Measurements from ENCODE around the gene XPNPEP1. TPM values are rescaled to one million over a fixed set of nuclear protein-coding genes. Genes with fewer than 3 reads are reported as not detected.

XPNPEP1 gene
- total and polyA plus RNA-seq, 7 experiments from 2014 or later = 15.7 to 100 (median 45.4) TPM

DNA sequence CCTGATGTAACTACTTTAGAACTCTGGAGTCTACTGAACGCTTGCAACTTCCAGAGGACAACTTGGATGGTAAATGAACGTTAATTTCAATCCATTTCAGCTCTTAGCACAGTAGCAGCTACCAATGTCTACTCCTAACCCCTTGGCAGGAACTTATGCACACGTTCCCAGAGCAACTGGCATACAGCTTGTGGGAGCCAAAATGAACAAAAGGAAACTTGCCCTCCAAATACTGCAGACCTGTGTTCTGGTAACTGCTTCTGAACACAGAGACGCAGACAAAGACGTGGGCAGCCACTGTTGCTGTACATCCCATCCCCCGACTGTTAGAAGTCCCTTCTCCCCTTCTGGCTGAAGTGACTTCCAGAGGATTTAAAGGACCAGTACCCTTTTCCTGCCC is 61.3 kb downstream of the XPNPEP1 start:
- Histone ChIP-seq H3K4me1 (ENCODE audit: control insufficient read depth in 2 of 2, insufficient read depth in 2 of 2, low read length in 2 of 2) (no peaks in the 10 kb centered on the region), H3K36me3 (ENCODE audit: control insufficient read depth in 2 of 3, insufficient read depth in 3 of 3, low read length in 3 of 3) (peaks cover 0 to 37% (median 6%) of the 10 kb centered on the region in 3 experiments), H3K27ac (ENCODE audit: low read depth, low read length) (no peak overlapping the region), H3K4me3 (ENCODE audit: low read length) (no peak overlapping the region), H3K27me3 (ENCODE audit: control insufficient read depth in 2 of 2, insufficient read depth in 2 of 2, low read length in 2 of 2) (no peaks in the 10 kb centered on the region), H3K9me3 (ENCODE audit: control insufficient read depth in 2 of 3, low read length in 3 of 3) (peaks cover 0 to 19% (median 0%) of the 10 kb centered on the region in 3 experiments)
- ChIA-PET POLR2A (no interaction called here), CTCF (no interaction called here)
- H3K4me3 Mint-ChIP-seq = no peak overlapping the region
- H3K27me3 Mint-ChIP-seq = no peaks in the 10 kb centered on the region
- ATAC-seq (no peak), DNase-seq (no peak)
- peaks cover 5 to 38% (median 19%) of the 10 kb centered on the region in 11 donors for H3K9me3 Mint-ChIP-seq
- intact Hi-C loops (cut with micrococcal nuclease) = no loop called here
- peaks cover 0 to 6% (median 0%) of the 10 kb centered on the region in 7 donors for H3K4me1 Mint-ChIP-seq
- H3K36me3 Mint-ChIP-seq = peaks cover 22 to 72% (median 45%) of the 10 kb centered on the region in 5 donors
- no peak overlapping the region for H3K27ac Mint-ChIP-seq

DNA sequence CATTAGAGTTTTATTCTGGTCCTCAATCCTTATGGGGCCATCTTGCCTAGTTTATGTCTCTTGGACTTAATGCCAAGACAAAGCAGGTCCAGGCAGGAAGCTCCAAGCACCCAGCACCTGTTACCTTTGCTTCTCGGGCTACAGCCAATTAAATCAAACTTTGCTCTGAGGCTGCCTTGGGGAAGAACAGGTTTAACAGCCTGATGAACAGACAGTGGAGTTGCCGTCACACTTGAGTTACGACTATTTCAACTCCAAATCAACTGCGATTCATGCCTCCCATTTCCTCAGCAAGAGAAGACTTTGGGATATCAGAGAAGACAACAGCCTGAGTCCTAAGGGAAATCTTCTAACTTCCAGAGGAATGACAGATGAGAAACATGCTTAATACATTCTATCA is 62.2 kb downstream of the XPNPEP1 start:
- no peak for ATAC-seq
- H3K27me3 Mint-ChIP-seq = no peaks in the 10 kb centered on the region

DNA sequence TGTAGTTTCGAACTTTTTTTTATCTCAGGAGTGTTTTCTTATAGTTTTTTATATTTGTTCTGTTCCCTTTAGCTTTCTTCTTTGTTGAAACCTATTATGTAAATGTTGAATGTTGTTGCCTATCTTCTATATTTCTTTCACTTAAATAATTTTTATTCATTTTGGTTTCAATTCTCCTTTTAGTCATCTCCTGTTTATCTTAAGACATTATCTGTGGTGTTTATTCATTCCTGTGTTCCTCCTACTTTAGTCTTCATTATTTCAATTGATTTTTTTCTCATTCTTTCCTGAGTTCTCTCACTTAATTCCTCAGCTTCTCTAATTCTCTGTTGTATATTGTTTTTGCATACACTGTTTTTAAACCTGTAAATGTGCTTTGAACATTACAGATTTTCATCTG is 64.1 kb downstream of the XPNPEP1 start:
- Mint-ChIP-seq H3K36me3 (peaks cover 13 to 43% (median 27%) of the 10 kb centered on the region in 5 donors), H3K27ac (no peak overlapping the region), H3K27me3 (no peaks in the 10 kb centered on the region), H3K4me1 (peaks cover 0 to 6% (median 0%) of the 10 kb centered on the region in 7 donors), H3K4me3 (no peak overlapping the region), H3K9me3 (peaks cover 5 to 27% (median 11%) of the 10 kb centered on the region in 11 donors)
- ChIA-PET POLR2A (no interaction called here), CTCF (no interaction called here)
- H3K4me1 ChIP-seq (ENCODE audit: control insufficient read depth in 2 of 2, insufficient read depth in 2 of 2, low read length in 2 of 2) = no peaks in the 10 kb centered on the region
- no peak overlapping the region for H3K27ac ChIP-seq (ENCODE audit: low read depth, low read length)
- H3K36me3 ChIP-seq (ENCODE audit: control insufficient read depth in 2 of 3, insufficient read depth in 3 of 3, low read length in 3 of 3) = peaks cover 0 to 9% (median under 1%) of the 10 kb centered on the region in 3 experiments
- peaks cover 0 to 14% (median 0%) of the 10 kb centered on the region in 3 experiments for H3K9me3 ChIP-seq (ENCODE audit: control insufficient read depth in 2 of 3, low read length in 3 of 3)
- DNase-seq (no peak), ATAC-seq (no peak)
- no peak overlapping the region for H3K4me3 ChIP-seq (ENCODE audit: low read length)
- no peaks in the 10 kb centered on the region for H3K27me3 ChIP-seq (ENCODE audit: control insufficient read depth in 2 of 2, insufficient read depth in 2 of 2, low read length in 2 of 2)
- intact Hi-C loops (cut with micrococcal nuclease) = no loop called here

More for the DNA sequence above, 62.2 kb downstream of the XPNPEP1 start:
- no peaks in the 10 kb centered on the region for H3K4me1 ChIP-seq (ENCODE audit: control insufficient read depth in 2 of 2, insufficient read depth in 2 of 2, low read length in 2 of 2)
- CTCF ChIA-PET = interaction anchor here (0.7 kb wide), 1 partner anchor 9 kb away, joined by 3 read pairs; no protein-coding TSS in a partner anchor
- H3K4me3 Mint-ChIP-seq = no peak overlapping the region
- no peaks in the 10 kb centered on the region for H3K27me3 ChIP-seq (ENCODE audit: control insufficient read depth in 2 of 2, insufficient read depth in 2 of 2, low read length in 2 of 2)
- peaks cover 0 to 19% (median 0%) of the 10 kb centered on the region in 3 experiments for H3K9me3 ChIP-seq (ENCODE audit: control insufficient read depth in 2 of 3, low read length in 3 of 3)
- H3K27ac ChIP-seq (ENCODE audit: low read depth, low read length) = no peak overlapping the region
- H3K4me1 Mint-ChIP-seq = peaks cover 0 to 6% (median 0%) of the 10 kb centered on the region in 7 donors
- H3K9me3 Mint-ChIP-seq = peaks cover 5 to 38% (median 19%) of the 10 kb centered on the region in 11 donors
- peaks cover 0 to 27% (median 6%) of the 10 kb centered on the region in 3 experiments for H3K36me3 ChIP-seq (ENCODE audit: control insufficient read depth in 2 of 3, insufficient read depth in 3 of 3, low read length in 3 of 3)
- no peak for DNase-seq
- peak overlapping the region in 1 of 9 donors; percentile 44 for H3K27ac Mint-ChIP-seq
- intact Hi-C loops (cut with micrococcal nuclease) = no loop called here
- POLR2A ChIA-PET = interaction anchor here (1.0 kb wide), 1 partner anchor 149 kb away, joined by 3 read pairs; no protein-coding TSS in a partner anchor
- peaks cover 22 to 62% (median 40%) of the 10 kb centered on the region in 5 donors for H3K36me3 Mint-ChIP-seq
- no peak overlapping the region for H3K4me3 ChIP-seq (ENCODE audit: low read length)

DNA sequence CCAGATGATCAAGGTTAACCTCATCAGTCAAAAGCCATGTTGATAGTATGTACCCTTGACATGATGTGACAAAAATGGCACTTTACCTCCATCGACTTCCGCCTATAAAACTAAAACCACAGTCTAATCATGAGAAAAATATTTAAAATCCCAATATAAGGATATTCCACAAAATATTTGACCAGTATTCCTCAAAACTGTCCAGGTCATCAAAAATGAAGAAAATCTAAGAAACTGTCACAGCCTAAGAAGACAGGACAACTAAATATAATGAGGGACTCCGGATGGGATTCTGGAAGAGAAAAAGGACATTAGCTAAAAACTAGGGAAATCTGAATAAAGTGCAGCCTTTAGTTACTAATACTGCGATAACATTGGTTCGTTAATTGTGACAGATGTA is 67.6 kb downstream of the XPNPEP1 start:
- Mint-ChIP-seq H3K9me3 (peaks cover 0 to 4% (median 0%) of the 10 kb centered on the region in 11 donors), H3K27ac (no peak overlapping the region), H3K27me3 (peaks cover 0 to 8% (median 8%) of the 10 kb centered on the region in 5 donors), H3K4me1 (peaks cover 14 to 20% (median 17%) of the 10 kb centered on the region in 7 donors), H3K4me3 (no peak overlapping the region), H3K36me3 (peaks cover 0 to 16% (median 6%) of the 10 kb centered on the region in 5 donors)
- H3K4me1 ChIP-seq (ENCODE audit: control insufficient read depth in 2 of 2, insufficient read depth in 2 of 2, low read length in 2 of 2) = peaks cover 4 to 5% of the 10 kb centered on the region in 2 donors
- H3K27ac ChIP-seq (ENCODE audit: low read depth, low read length) = no peak overlapping the region
- H3K36me3 ChIP-seq (ENCODE audit: control insufficient read depth in 2 of 3, insufficient read depth in 3 of 3, low read length in 3 of 3) = no peaks in the 10 kb centered on the region
- no peaks in the 10 kb centered on the region for H3K27me3 ChIP-seq (ENCODE audit: control insufficient read depth in 2 of 2, insufficient read depth in 2 of 2, low read length in 2 of 2)
- H3K4me3 ChIP-seq (ENCODE audit: low read length) = no peak overlapping the region
- DNase-seq (no peak), ATAC-seq (no peak)
- intact Hi-C loops (cut with micrococcal nuclease) = no loop called here
- ChIA-PET CTCF (no interaction called here), POLR2A (no interaction called here)
- no peaks in the 10 kb centered on the region for H3K9me3 ChIP-seq (ENCODE audit: control insufficient read depth in 2 of 3, low read length in 3 of 3)

DNA sequence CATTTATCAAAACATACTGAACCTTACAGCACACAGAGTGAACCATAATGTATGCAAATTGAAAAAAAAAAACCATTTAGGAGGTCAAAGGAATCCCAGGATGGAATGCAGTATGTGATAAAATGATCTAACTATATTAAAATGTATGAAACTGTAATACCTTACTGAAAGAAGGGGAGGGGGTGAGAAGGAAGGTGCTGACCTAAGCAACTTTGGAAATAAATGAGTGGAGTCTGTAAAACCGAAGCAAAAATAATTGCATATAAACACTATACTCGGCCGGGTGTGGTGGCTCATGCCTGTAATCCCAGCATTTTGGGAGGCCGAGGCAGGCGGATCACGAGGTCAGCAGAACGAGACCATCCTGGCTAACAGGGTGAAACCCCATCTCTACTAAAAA is 69.4 kb downstream of the XPNPEP1 start:
- ChIA-PET CTCF (interaction anchor here (0.7 kb wide), 1 partner anchor 554 kb away, joined by 5 read pairs; no protein-coding TSS in a partner anchor), POLR2A (no interaction called here)
- Histone ChIP-seq H3K4me1 (ENCODE audit: control insufficient read depth in 2 of 2, insufficient read depth in 2 of 2, low read length in 2 of 2) (peaks cover 4 to 5% of the 10 kb centered on the region in 2 donors), H3K36me3 (ENCODE audit: control insufficient read depth in 2 of 3, insufficient read depth in 3 of 3, low read length in 3 of 3) (no peaks in the 10 kb centered on the region), H3K27ac (ENCODE audit: low read depth, low read length) (no peak overlapping the region), H3K4me3 (ENCODE audit: low read length) (no peak overlapping the region), H3K9me3 (ENCODE audit: control insufficient read depth in 2 of 3, low read length in 3 of 3) (no peaks in the 10 kb centered on the region), H3K27me3 (ENCODE audit: control insufficient read depth in 2 of 2, insufficient read depth in 2 of 2, low read length in 2 of 2) (no peaks in the 10 kb centered on the region)
- Mint-ChIP-seq H3K27me3 (peaks cover 0 to 8% (median 8%) of the 10 kb centered on the region in 5 donors), H3K36me3 (no peaks in the 10 kb centered on the region), H3K4me3 (no peak overlapping the region), H3K9me3 (peaks cover 0 to 2% (median 0%) of the 10 kb centered on the region in 11 donors), H3K27ac (no peak overlapping the region), H3K4me1 (peaks cover 14 to 18% (median 17%) of the 10 kb centered on the region in 7 donors)
- intact Hi-C loops (cut with micrococcal nuclease) = no loop called here
- ATAC-seq (no peak), DNase-seq (no peak)

DNA sequence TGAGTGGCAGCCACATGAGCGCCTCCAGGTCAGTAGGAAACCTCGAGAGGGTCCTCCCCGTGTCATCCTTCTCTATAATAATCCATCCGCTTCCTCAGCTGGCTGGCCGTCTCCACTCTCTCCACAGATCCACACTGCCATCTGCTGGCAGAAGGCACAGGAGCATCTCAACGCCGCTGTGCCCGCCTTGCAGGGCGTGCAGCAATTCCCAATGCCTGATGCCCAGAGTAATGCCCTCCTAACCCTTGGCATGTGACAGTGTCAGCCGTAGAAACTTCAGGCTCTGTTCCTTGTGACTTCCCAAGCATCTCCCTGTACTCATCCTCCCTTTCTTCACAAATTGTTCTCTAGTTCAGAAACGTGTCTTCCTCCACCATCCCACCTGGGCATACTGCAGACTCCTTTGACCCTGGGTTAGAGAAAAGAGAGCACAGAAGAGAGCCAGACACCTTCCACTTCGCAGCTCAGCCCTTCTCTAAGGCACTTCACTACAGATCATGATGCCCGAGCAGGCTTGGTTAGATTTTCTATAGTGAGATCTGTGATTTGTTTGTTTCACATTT is 70.8 kb downstream of the XPNPEP1 start:
- intact Hi-C loops (cut with micrococcal nuclease) = no loop called here
- no peak overlapping the region for H3K27ac ChIP-seq (ENCODE audit: low read depth, low read length)
- no peaks in the 10 kb centered on the region for H3K27me3 ChIP-seq (ENCODE audit: control insufficient read depth in 2 of 2, insufficient read depth in 2 of 2, low read length in 2 of 2)
- H3K36me3 ChIP-seq (ENCODE audit: control insufficient read depth in 2 of 3, insufficient read depth in 3 of 3, low read length in 3 of 3) = no peaks in the 10 kb centered on the region
- ChIA-PET POLR2A (no interaction called here), CTCF (interaction anchor here (0.9 kb wide), 1 partner anchor 8 kb away, joined by 3 read pairs; no protein-coding TSS in a partner anchor)
- H3K9me3 ChIP-seq (ENCODE audit: control insufficient read depth in 2 of 3, low read length in 3 of 3) = no peaks in the 10 kb centered on the region
- peaks cover 14 to 18% (median 17%) of the 10 kb centered on the region in 7 donors for H3K4me1 Mint-ChIP-seq
- peak overlapping the region in 2 of 9 donors; percentile 3 to 49 for H3K27ac Mint-ChIP-seq
- no peak overlapping the region for H3K4me3 ChIP-seq (ENCODE audit: low read length)
- H3K9me3 Mint-ChIP-seq = peaks cover 0 to 2% (median 0%) of the 10 kb centered on the region in 11 donors
- H3K27me3 Mint-ChIP-seq = peaks cover 0 to 13% (median 8%) of the 10 kb centered on the region in 5 donors
- H3K4me3 Mint-ChIP-seq = peak overlapping the region in 8 of 10 donors; percentile 4 to 66 (median 34)
- DNase-seq (peak; percentile 21 to 72 (median 60)), ATAC-seq (peak; percentile 77)
- no peaks in the 10 kb centered on the region for H3K36me3 Mint-ChIP-seq
- H3K4me1 ChIP-seq (ENCODE audit: control insufficient read depth in 2 of 2, insufficient read depth in 2 of 2, low read length in 2 of 2) = peaks cover 4 to 5% of the 10 kb centered on the region in 2 donors

Measured in naive thymus-derived CD4-positive, alpha-beta T cell (primary cell).